ENCODE measurements around the gene CD300H.
"Not testable (repeated sequence)": the region's sequence is repeated elsewhere in the genome, so short reads cannot be mapped to it uniquely, and the experiment has no call there.

The CD300H gene

DNA sequence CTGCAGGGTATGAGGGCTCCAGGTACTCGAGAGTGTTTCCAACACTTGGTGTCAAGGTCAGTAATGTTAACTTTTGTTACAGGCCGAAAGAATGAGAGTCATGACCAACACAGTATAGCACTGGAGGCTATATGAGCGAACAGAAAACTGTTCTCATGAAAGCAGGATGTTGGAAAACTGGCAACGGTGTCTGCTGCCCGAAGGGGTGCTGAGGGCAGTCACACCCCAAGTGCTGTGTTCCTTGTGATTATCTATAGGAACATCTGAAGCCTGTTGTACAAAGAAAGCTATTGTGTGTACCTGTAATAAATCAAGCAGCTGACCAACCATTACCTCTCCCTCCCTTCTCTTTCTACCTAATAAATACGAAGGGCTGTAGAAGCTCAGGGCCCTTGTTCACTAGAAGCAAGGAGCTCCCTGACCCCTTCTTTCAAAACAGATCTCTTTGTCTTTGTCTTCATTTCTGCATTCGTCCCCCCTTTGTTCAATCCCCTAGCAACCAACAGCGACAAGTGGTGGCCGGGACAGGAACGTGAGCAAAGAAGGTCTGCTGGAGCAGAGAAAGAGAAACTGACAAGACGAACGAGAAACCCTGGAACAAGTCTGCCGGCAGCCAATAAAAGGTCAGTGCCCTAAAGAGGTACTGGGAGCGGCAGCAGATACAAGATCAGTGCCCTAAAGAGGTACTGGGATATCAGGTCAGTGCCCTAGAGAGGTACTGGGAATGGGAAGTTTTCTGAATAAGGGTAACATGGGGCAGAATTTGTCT is 17.2 kb upstream of the CD300H start:
- no peak for FAIRE-seq

DNA sequence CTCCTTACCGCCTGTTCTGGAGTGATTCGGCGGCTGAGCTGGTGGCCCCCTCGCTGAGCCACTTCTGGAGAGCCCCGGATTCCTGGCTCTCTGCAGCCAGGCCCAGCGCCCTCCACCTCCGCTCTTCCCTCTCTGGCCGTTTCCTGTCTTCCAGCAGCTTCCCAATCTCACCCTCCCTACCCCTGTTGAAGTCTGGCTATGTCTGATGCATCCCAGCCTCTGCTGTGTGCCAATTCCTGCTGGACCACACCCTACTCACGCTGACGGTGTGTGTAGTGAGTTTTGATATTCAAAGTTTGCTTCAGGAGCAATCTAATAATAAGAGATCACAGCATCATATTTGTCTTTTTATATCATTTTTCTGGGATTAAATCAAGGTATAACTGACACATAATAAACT is 15.3 kb upstream of the CD300H start:
- no peak for FAIRE-seq

DNA sequence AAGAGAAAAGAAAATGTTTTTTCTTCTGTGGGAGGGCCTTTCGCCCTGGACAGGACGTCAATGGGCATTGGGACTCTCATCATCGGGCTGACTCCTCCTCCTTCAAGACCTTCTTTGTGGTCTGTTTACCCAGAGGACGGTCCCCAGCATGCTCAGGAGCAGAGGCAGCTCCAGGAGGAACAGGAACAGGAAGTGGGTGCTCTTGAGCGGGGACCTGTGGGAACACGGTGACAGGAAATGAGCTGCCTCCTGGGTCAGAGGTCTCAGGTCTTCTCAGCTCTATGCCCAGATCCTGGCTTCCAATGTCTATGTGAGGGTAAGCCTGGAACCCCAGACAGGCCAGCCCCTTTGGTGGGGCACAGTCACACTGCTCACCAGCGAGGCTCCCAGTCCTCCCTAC is 12.6 kb upstream of the CD300H start:
- no peak for FAIRE-seq

GRCh38 chr17:74578979-74579378 is 11.7 kb upstream of the CD300H start:
- no peak for FAIRE-seq

- no peak for FAIRE-seq
Observed at GRCh38 chr17:74574489-74575142, 7.3 kb upstream of the CD300H start.

GRCh38 chr17:74573635-74574034 is 6.3 kb upstream of the CD300H start:
- FAIRE-seq = not testable (repeated sequence)

- FAIRE-seq = no peak
Observed at GRCh38 chr17:74573169-74573568, 5.9 kb upstream of the CD300H start.

DNA sequence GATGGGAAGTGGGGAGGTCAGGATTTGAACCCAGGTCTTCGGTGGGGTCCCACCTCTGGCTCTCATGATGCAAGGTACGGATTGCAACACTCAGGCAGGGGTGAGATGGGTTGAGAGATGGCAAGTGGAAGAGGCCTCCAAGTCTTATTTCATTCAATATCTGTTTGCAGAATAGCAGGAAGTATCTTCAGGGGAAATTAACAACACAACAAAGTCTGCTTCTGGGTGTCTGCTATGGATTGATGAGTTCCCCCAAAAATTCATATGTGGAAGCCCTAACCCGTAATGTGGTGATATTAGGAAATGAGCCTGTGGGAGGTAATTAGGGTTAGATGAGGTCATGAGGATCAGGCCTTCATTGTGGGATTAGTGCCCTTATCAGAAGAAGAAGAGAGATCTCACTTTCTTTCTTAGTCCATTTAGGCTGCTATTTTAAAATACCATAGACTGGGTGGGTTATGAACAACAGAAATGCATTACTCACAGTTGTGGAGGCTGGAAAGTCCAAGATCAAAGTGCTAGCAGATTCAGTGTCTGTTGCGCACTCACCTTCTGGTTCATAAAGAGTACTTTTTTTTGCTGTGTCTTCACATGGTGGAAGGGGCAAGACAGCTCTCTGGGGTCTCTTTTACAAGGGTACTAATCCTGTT is 4.4 kb upstream of the CD300H start:
- no peak for FAIRE-seq

GRCh38 chr17:74569020-74570003 is 2.0 kb upstream of the CD300H start:
- FAIRE-seq = no peak

DNA sequence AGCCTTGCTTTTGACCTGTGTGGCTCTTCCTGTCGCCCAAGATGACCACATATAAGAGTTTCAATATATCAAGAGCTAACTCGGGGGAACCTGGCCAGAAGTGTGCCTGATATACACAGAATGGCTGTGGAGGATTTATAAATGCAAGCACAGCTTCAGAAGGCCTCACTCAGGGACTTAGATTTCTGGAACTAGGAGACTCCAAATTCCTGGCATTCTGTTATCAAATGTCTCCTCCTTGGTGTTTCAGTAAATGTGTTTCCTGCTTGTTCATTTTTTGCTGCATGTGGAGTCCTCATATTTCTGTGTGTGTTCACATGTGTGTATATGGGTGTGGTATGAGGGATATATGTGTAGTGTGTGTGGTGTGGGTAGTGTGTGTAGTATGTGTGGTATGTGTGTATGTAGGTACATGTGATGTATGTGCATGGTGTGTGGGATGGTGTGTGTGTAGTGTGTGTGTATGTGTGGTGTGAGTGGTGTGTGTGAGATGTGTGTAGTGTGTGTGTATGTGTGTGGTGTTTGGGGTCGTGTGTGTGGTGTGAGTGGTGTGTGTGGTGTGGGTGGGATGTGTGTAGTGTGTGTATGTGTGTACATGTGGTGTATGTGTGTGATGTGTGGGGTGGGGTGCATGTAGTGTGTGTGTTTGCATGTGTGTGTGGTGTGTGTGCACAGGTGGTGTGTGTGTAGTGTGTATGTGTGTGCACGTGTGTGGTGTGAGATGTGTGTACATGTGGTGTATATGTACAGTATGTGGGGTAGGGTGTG is 981 bp upstream of the CD300H start:
- no peak for FAIRE-seq

DNA sequence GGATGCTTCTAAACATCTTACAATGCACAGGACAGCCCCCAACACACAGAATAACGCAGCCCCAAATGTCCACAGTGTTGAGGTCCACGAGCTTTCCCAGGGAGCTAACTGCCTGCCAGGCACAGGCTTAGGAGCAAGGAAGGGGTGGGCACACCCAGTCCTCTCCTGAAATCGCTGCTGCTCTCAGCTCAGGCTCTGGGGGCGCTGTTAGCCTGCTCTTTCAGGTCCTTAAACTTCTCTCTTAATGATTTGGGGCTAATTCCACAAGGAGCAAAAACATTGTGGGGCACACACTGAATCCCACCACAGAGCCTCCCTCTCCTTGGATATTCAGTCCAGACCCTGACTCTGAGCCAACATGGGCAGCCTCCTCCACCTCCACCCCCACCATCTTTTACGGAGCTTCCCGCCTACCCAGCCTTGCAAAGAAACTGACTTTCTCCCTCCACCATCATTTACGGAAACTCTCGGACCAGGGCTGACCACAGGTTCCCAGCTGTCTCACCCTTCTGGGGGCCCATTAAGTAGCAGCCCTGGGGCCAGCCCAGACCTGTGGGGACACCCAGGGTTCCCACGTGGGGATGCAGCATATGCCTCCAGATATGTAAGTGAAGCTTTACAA is 1.1 kb downstream of the CD300H start:
- no peak for FAIRE-seq

DNA sequence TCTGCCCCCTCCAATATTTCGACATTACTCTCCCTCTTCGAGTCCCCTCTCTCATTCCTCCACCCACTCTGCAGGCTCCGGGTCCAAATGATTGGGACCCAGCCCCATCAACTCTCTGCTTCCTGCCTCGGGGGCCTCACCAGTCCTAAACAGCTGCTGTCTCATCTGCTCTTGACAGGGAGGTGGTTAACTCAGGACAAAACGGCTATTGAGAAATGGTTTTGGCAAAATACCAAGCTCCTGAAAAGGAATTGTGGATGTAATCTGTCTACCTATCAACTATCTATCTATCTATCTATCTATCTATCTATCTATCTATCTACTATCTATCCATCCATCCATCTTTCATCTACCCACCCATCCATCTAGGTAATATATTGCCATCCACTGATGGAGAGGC is 2.2 kb downstream of the CD300H start:
- no peak for FAIRE-seq

DNA sequence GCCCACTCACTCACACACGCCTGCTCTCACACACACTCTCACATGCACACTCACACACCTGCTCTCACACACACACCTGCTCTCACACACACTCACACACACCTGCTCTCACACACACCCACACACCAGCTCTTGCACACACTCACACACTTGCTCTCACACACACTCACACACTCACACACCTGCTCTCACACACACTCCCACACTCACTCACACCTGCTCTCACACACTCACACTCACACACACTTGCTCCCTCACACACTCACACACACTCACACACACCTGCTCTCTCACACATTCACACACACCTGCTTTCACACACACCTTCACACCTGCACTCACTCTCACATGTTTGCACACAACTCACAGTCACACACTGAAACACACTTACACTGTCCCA is 4.0 kb downstream of the CD300H start:
- no peak for FAIRE-seq

DNA sequence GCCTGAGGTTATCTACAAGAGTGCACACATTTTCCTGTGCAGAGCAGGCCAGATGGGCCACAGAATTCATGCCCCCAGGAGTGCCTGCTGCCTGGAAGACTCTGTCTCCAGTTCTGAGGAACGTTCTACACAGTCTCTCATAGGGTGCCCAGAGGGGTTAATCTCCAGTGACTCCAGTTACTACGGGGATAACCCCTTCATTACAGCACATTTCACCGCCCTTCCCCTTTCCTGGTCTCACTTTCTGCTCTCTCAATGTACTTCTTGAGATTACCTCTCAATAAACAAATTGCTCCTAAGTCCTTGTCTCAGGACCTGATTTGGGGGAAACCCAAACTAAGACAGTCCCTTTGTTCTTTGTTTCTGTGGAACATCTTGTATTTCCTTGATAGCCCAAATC is 5.7 kb downstream of the CD300H start:
- no peak for FAIRE-seq

GRCh38 chr17:74558882-74559519 is 8.3 kb downstream of the CD300H start:
- no peak for FAIRE-seq

GRCh38 chr17:74558402-74558801 is 8.9 kb downstream of the CD300H start:
- FAIRE-seq = not testable (repeated sequence)

- no peak for FAIRE-seq
Observed at GRCh38 chr17:74555427-74555940, 11.8 kb downstream of the CD300H start.

- FAIRE-seq = no peak
Observed at GRCh38 chr17:74554909-74555308, 12.4 kb downstream of the CD300H start.

- FAIRE-seq = no peak
Observed at GRCh38 chr17:74552037-74552436, 15.3 kb downstream of the CD300H start.

DNA sequence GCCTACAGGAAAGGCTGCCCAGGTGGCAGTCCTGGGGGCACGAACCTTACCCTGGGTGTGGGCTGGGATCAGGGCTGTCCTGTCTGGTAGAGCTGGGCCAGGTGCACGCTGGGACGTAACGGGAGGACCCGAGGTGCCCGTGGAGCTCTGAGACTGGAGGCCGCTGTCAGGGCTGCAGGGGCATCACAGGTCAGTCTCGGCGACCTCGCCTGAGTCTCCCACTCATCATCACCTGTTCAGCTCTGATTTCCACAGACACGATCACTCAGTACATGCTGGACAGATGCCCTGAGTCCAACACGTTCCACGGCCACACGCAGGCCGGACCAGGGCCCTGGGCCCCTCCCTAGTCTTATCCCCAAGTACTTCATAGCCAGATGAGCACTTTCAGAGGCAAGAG is 16.7 kb downstream of the CD300H start:
- FAIRE-seq = no peak

GRCh38 chr17:74549343-74549742 is 18.0 kb downstream of the CD300H start:
- FAIRE-seq = no peak

Measured in endometrium (tissue), 2 donors.